CD4-positive, CD25-positive, alpha-beta regulatory T cell (primary cell): ENCODE measurements around the gene KIF26B. TPM values are rescaled to one million over a fixed set of nuclear protein-coding genes. Genes with fewer than 3 reads are reported as not detected.

Source experiments
- ATAC-seq, 2 donors: fragments of 150-1000 bp; cut with Tn5 transposase; one replicate each; pipeline ENCODE4 v1.10.0; 2021; ENCODE audit warnings: low read depth in 2 of 2, moderate number of reproducible peaks in 2 of 2, moderate library complexity in 1 of 2
- DNase-seq, 3 donors: peaks; one replicate each; pipeline versions ENCODE4 v3.0.0 to v3.0.0-alpha.2; 2012 to 2022; ENCODE audit warnings: mixed read lengths in 1 of 3
- H3K27ac ChIP-seq: one replicate; pipeline ENCODE4 v1.7.0; 2013; ENCODE audit warnings: mild to moderate bottlenecking, low read length; ENCODE audit not compliant: insufficient read depth, poor library complexity, severe bottlenecking
- H3K27me3 ChIP-seq: one replicate; pipeline ENCODE4 v1.7.0; 2013; ENCODE audit warnings: low read length; ENCODE audit not compliant: control insufficient read depth, insufficient read depth
- H3K36me3 ChIP-seq: one replicate; pipeline ENCODE4 v1.7.0; 2013; ENCODE audit warnings: mild to moderate bottlenecking, low read length, moderate library complexity; ENCODE audit not compliant: control insufficient read depth, insufficient read depth
- H3K4me1 ChIP-seq: 2 replicates; pipeline ENCODE4 v1.7.0; 2013; ENCODE audit warnings: mild to moderate bottlenecking, low read length; ENCODE audit not compliant: insufficient read depth, control insufficient read depth, poor library complexity, severe bottlenecking
- H3K4me3 ChIP-seq: one replicate; pipeline ENCODE4 v1.7.0; 2013; ENCODE audit warnings: low read depth, mild to moderate bottlenecking, low read length, moderate library complexity
- H3K9me3 ChIP-seq, 2 experiments: 1 replicate in 1 of 2; 2 replicates in 1 of 2; pipeline ENCODE4 v1.7.0; 2013; ENCODE audit warnings: low read length in 2 of 2, mild to moderate bottlenecking in 1 of 2, moderate library complexity in 1 of 2; ENCODE audit not compliant: control insufficient read depth in 2 of 2
- H3K27ac Mint-ChIP-seq, 3 donors: one replicate each; pipeline ENCODE4 v1.8.0; 2020 to 2022; ENCODE audit warnings: mild to moderate bottlenecking in 3 of 3, mixed read lengths in 3 of 3, moderate library complexity in 2 of 3
- H3K27me3 Mint-ChIP-seq: one replicate; pipeline ENCODE4 v1.8.0; 2022; ENCODE audit warnings: mild to moderate bottlenecking, mixed read lengths
- H3K36me3 Mint-ChIP-seq: one replicate; pipeline ENCODE4 v1.8.0; 2020; ENCODE audit warnings: mixed read lengths
- H3K4me1 Mint-ChIP-seq, 4 donors: one replicate each; pipeline ENCODE4 v1.8.0; 2020 to 2022; ENCODE audit warnings: mixed read lengths in 4 of 4, mild to moderate bottlenecking in 1 of 4
- H3K4me3 Mint-ChIP-seq, 4 donors: one replicate each; pipeline ENCODE4 v1.8.0; 2020 to 2022; ENCODE audit warnings: mild to moderate bottlenecking in 4 of 4, mixed read lengths in 4 of 4, moderate library complexity in 3 of 4
- H3K9me3 Mint-ChIP-seq, 7 donors: one replicate each; pipeline ENCODE4 v1.8.0; 2020 to 2022; ENCODE audit warnings: mixed read lengths in 7 of 7, mild to moderate bottlenecking in 3 of 7, moderate library complexity in 2 of 7
- polyA plus RNA-seq, 4 donors: library from polyadenylated mRNA; unstranded; fragments of 300-500 nt; fragmentation: Illumina TruSeq; gene quantifications; one replicate each; pipeline ENCODE4 v1.2.3, GENCODE V29; 2021
- total RNA-seq: library from RNA; stranded (reverse); gene quantifications from one replicate; pipeline ENCODE4 v1.2.3, GENCODE V29; 2022

The KIF26B gene
- total and polyA plus RNA-seq, 5 donors from 2014 or later, result not detected

DNA sequence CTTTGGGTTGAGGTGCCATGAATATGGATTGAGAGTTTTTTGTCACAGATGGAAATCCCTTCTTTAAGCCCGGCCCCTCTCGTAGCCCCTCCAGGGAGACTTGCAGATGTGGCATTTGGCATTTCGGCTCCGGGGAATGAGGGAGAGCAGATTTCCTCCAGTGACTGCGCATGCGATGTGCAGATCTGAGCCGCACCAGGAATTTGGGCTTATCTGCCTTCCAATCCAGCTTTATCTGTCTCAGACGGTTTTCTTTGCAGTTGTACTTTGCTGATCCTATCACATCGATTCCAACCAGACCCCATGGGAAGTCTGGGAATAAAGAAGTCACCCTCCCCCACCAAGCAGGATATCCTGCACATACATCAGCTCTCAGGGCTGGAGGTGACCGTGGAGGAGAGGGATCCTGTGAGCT is 11.7 kb downstream of the KIF26B start:
- Histone ChIP-seq H3K9me3 (no peaks in the 10 kb centered on the region), H3K4me3 (no peak overlapping the region), H3K27me3 (peaks cover 6% of the 10 kb centered on the region), H3K4me1 (no peaks in the 10 kb centered on the region), H3K36me3 (no peaks in the 10 kb centered on the region), H3K27ac (no peak overlapping the region)
- Mint-ChIP-seq H3K4me1 (peaks cover 0 to 2% (median 0%) of the 10 kb centered on the region in 4 donors), H3K36me3 (peaks cover 5% of the 10 kb centered on the region), H3K9me3 (peaks cover 0 to 4% (median 0%) of the 10 kb centered on the region in 7 donors), H3K27me3 (peaks cover 18% of the 10 kb centered on the region), H3K4me3 (no peak overlapping the region), H3K27ac (no peak overlapping the region)
- ATAC-seq (no peak), DNase-seq (no peak)

DNA sequence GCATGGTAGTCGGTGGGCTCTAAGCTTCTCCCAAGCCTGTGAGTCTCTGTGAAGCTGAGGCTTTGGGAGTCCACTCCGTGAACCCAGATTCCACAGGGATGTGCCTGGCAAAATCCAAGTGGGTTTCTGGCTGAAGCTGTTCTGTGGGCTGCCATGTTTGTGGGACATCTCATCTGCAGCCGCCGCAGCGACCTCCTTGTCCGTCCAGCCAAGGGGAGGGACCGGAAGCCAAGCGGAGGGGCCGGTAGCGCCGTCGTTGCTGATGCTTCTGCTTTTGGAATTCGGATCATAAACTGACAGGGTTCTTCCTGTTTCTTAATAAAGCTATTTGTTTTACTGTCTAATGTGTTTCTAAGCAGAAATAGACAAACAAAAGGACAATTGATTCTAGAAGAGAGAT is 13.3 kb downstream of the KIF26B start:
- no peaks in the 10 kb centered on the region for H3K36me3 ChIP-seq
- peaks cover 0 to 2% (median 0%) of the 10 kb centered on the region in 4 donors for H3K4me1 Mint-ChIP-seq
- H3K9me3 Mint-ChIP-seq, result peaks cover 0 to 4% (median 0%) of the 10 kb centered on the region in 7 donors
- H3K4me3 Mint-ChIP-seq, result no peak overlapping the region
- no peak for ATAC-seq
- no peaks in the 10 kb centered on the region for H3K9me3 ChIP-seq
- H3K27ac Mint-ChIP-seq, result no peak overlapping the region
- peaks cover 5% of the 10 kb centered on the region for H3K36me3 Mint-ChIP-seq
- H3K4me3 ChIP-seq, result no peak overlapping the region
- H3K27me3 ChIP-seq, result peaks cover 6% of the 10 kb centered on the region
- no peak overlapping the region for H3K27ac ChIP-seq
- no peak for DNase-seq
- H3K4me1 ChIP-seq, result no peaks in the 10 kb centered on the region
- peaks cover 18% of the 10 kb centered on the region for H3K27me3 Mint-ChIP-seq

DNA sequence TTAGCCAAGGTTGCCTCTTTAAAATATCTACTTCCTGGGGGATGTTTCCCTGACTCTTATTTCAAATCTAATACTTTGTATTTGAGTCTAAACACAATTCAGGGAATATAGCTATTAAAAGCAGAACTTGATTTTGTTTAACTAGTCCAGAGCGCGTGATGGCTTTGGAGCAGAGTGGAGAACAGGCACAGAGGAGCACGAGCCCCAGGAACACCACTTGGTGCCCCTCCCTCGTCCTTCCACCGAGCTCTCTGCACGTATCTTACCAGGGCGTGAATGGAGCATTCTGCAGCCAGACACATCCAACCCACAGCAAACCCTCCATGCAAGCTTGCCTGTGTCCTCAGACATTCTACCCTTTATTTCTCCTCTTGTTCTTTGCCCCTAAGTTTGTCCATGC is 14.1 kb downstream of the KIF26B start:
- Mint-ChIP-seq H3K27me3 (peaks cover 18% of the 10 kb centered on the region), H3K4me3 (no peak overlapping the region), H3K36me3 (peaks cover 5% of the 10 kb centered on the region), H3K9me3 (peaks cover 0 to 4% (median 0%) of the 10 kb centered on the region in 7 donors), H3K27ac (no peak overlapping the region), H3K4me1 (peaks cover 0 to 2% (median 0%) of the 10 kb centered on the region in 4 donors)
- ATAC-seq, result no peak
- Histone ChIP-seq H3K27ac (no peak overlapping the region), H3K9me3 (no peaks in the 10 kb centered on the region), H3K4me3 (no peak overlapping the region), H3K36me3 (no peaks in the 10 kb centered on the region), H3K27me3 (peaks cover 6% of the 10 kb centered on the region), H3K4me1 (no peaks in the 10 kb centered on the region)
- DNase-seq, result no peak

DNA sequence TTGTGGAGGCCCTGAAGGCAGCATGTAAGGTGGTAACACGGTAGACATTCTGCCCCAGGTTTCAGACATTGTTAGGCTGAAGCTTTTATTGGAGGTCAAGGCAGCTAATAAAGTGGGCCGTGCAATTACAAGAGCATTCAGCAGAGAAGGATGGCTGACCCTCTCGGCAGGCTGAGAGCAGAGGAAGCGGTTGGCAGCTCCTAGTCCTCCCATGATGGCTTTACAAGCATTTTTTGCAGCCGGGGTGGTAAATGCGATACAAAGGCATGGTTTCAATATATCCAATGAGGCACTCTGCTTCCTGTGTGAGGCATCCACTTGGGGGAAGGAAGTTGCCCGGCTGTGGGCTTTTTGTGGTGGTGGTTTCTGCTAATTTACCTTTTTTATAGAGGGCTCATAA is 14.6 kb downstream of the KIF26B start:
- Histone ChIP-seq H3K4me3 (no peak overlapping the region), H3K36me3 (no peaks in the 10 kb centered on the region), H3K27ac (no peak overlapping the region), H3K9me3 (no peaks in the 10 kb centered on the region), H3K4me1 (no peaks in the 10 kb centered on the region), H3K27me3 (peaks cover 6% of the 10 kb centered on the region)
- H3K4me1 Mint-ChIP-seq, result peaks cover 0 to 2% (median 0%) of the 10 kb centered on the region in 4 donors
- peaks cover 16% of the 10 kb centered on the region for H3K27me3 Mint-ChIP-seq
- no peak overlapping the region for H3K27ac Mint-ChIP-seq
- no peak for ATAC-seq
- peaks cover 5% of the 10 kb centered on the region for H3K36me3 Mint-ChIP-seq
- H3K9me3 Mint-ChIP-seq, result peaks cover 0 to 4% (median 0%) of the 10 kb centered on the region in 7 donors
- DNase-seq, result no peak
- no peak overlapping the region for H3K4me3 Mint-ChIP-seq

DNA sequence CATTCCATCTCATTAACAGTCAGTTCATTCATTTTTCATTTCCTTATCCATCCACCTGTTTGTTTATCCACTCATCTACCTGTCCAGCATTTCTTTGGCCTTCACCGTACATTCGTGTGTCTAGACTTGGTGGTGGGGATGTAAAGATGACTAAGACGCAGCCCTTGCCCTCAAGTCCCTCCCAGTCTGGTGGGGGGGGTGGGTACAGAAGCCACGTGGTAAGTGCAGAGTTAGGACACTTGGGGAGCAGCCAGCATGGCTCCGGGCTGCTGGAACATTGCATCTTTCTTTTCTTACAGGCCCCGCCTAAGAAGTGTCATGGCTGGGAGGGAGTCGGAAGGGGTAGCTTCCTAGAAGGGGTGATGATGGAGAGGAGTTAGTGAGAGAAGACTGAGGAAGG is 17.2 kb downstream of the KIF26B start:
- Histone ChIP-seq H3K4me3 (no peak overlapping the region), H3K4me1 (no peaks in the 10 kb centered on the region), H3K9me3 (no peaks in the 10 kb centered on the region), H3K36me3 (no peaks in the 10 kb centered on the region), H3K27ac (no peak overlapping the region), H3K27me3 (peaks cover 6% of the 10 kb centered on the region)
- peaks cover 0 to 2% (median 0%) of the 10 kb centered on the region in 4 donors for H3K4me1 Mint-ChIP-seq
- peaks cover 12% of the 10 kb centered on the region for H3K27me3 Mint-ChIP-seq
- H3K9me3 Mint-ChIP-seq, result peaks cover 0 to 1% (median 0%) of the 10 kb centered on the region in 7 donors
- DNase-seq (no peak), ATAC-seq (no peak)
- no peak overlapping the region for H3K4me3 Mint-ChIP-seq
- no peaks in the 10 kb centered on the region for H3K36me3 Mint-ChIP-seq
- H3K27ac Mint-ChIP-seq, result no peak overlapping the region

DNA sequence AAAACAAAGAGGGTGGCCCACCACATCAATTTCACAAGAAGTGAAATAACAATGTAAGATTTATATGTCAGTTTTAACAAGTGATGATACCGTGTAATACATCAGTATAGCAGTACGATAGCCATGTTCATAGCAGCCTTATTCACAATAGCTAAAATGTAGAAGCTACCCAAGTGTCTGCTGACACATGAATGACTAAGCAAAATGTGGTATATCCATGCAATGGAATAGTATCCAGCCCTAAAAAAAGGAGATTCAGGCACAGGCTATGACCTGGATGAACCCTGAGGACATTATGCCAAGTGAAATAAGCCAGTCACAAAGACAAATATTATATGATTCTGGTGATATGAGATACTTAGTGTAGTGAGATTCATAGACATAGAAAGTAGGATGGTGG is 18.0 kb downstream of the KIF26B start:
- no peaks in the 10 kb centered on the region for H3K27me3 ChIP-seq
- no peaks in the 10 kb centered on the region for H3K9me3 ChIP-seq
- no peak overlapping the region for H3K4me3 Mint-ChIP-seq
- DNase-seq, result no peak
- H3K27me3 Mint-ChIP-seq, result peaks cover 12% of the 10 kb centered on the region
- no peaks in the 10 kb centered on the region for H3K36me3 Mint-ChIP-seq
- no peak overlapping the region for H3K4me3 ChIP-seq
- H3K4me1 ChIP-seq, result no peaks in the 10 kb centered on the region
- no peak overlapping the region for H3K27ac Mint-ChIP-seq
- no peaks in the 10 kb centered on the region for H3K36me3 ChIP-seq
- H3K9me3 Mint-ChIP-seq, result peaks cover 0 to 1% (median 0%) of the 10 kb centered on the region in 7 donors
- ATAC-seq, result no peak
- H3K27ac ChIP-seq, result no peak overlapping the region
- peaks cover 0 to 2% (median 0%) of the 10 kb centered on the region in 4 donors for H3K4me1 Mint-ChIP-seq

DNA sequence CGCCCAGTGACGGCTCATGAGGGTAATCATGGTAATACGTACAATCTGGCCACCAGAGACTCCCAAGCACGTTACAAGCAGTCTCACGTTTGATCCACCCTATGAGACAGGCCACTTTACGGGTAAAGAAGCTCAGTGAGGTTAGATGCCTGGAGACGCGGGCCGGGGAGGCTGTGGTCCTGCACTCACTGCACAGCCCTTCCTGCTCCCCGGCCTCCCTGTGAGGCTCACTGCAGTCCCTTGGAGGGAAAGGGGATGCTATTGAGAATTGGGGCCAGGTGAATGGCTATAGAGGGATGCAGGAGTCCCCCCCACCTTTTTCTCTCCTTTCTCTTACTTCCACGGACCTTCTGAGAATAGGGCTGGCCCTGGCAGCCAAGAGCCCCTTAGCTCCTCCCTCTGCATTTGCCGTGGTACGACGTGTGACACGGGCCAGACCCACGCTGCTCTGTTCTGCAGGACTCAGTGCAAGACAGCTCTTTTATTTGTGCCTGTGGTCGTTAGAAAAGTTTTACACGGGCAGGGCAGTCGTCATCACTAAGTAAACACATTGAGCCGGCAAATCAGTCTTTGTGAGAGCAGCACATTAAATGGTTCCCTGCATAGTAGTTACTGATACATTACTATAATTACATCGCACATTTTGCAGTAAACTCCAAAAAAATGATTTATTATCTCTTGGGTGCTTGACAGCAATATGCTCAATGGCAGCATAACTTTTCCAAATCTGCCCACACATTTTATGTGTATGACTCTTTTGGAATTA is 18.8 kb downstream of the KIF26B start:
- no peaks in the 10 kb centered on the region for H3K27me3 ChIP-seq
- Mint-ChIP-seq H3K36me3 (no peaks in the 10 kb centered on the region), H3K27me3 (peaks cover 10% of the 10 kb centered on the region), H3K4me3 (no peak overlapping the region), H3K27ac (no peak overlapping the region), H3K4me1 (peaks cover 0 to under 1% (median 0%) of the 10 kb centered on the region in 4 donors), H3K9me3 (peaks cover 0 to 1% (median 0%) of the 10 kb centered on the region in 7 donors)
- ATAC-seq (no peak), DNase-seq (no peak)
- no peak overlapping the region for H3K27ac ChIP-seq
- H3K36me3 ChIP-seq, result no peaks in the 10 kb centered on the region
- no peaks in the 10 kb centered on the region for H3K4me1 ChIP-seq
- H3K4me3 ChIP-seq, result no peak overlapping the region
- no peaks in the 10 kb centered on the region for H3K9me3 ChIP-seq
